GM21737 (cell line): ENCODE results near the gene THAP7.
"Not testable (repeated sequence)": the region's sequence is repeated elsewhere in the genome, so short reads cannot be mapped to it uniquely, and the experiment has no call there.

ENCODE experiments used
- ATAC-seq: cut with Tn5 transposase; IDR thresholded peaks from one replicate; pipeline ENCODE4 v1.9.1; 2021; ENCODE audit warnings: mild to moderate bottlenecking, moderate library complexity; ENCODE audit not compliant: unreplicated experiment

Gene THAP7

DNA sequence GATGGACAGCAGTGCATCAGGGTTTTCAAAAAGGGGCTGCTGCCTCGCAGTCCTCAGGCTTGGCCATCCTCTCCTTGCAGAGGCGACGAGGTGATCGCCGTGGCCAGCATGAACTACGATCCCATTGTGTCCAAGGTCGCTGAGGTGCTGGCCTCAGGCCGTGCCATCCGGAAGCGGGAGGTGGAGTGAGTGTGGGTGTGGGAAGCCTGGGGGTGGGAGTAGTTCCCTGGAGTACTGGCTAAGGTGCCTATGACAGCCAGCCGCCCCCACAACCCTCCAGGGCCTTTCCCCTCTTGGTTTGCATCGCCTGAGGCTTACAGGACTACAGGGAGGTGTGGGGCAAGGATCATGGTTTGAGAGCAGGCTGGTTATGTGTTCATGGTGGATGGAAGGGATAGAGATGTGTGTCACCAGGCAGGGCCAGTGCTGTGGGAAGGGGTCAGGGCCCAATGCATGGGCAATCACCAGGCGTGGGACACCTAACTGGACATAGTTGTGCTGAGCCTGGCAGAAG lies 21.9 kb downstream of the THAP7 start:
- ATAC-seq = no peak

DNA sequence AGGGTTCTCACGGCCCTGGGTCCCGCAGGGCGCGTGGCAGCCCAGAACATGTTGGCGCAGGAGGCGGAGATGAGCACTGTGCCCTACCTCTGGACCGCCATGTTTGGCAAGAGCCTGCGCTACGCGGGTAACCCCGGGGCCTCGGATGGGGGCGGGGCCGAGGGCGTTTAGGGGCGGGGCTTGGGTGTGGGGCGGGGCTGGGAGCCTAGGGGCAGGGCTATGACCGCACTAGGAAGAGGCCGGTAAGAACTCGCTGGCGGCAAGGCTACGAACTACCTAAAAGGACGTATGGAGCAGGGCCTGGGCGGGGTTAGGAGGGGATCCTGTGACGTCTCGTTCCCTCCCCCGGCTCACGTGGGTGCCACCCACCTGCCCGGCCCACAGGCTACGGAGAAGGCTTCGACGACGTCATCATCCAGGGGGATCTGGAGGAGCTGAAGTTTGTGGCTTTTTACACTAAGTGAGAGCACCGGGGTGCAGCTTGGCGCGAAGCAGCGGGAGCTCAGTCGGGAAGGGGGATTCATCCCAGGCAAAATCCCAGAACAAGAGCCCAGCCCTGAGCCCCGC lies 22.6 kb downstream of the THAP7 start:
- ATAC-seq = no peak

DNA sequence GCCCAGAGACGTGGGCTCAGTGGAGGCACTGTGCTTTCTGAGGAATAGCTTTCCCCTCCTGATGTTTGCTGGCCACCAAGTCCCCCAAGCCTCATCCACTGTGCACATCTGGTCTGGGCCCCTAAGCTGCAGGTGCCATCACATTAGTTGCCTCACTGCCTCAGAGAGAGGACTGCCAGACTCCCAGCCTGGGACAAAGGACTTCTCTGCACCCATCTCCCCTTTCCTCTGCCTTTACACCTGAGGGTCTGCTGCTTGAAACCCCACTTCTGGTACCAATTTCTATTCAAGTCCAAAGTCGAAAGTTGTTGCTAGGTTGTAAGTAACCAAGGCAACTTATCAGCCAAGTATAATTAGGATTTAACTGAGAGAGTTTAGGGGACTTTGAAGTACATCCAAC lies 23.5 kb downstream of the THAP7 start:
- no peak for ATAC-seq

DNA sequence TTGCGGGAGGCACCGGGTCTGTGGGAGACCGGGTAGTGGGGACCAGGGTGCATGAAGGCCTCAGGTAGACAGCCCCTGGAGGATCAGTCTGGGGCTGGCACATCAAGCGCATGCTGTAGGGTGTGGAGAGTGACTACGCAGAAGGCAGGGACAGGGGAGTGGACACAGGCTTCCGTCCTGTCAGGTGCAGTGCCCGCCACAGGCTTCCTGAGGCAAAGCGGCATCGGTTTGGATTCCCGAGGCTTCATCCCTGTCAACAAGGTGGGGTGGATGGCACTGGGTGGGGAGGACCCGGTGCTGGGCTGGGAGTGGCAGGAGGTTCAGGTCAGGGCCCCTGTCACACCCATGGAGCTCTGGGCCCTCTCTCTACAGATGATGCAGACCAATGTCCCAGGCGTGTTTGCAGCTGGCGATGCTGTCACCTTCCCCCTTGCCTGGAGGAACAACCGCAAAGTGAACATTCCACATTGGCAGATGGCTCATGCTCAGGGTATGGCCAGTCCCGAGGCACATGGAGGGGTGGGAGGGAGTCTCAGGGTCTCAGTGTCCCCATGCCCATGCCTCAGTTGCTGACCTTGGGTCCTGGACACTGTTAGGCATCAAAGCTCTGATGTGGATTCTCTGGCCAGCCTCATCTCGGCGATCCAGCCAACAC lies 24.3 kb downstream of the THAP7 start:
- ATAC-seq = no peak

DNA sequence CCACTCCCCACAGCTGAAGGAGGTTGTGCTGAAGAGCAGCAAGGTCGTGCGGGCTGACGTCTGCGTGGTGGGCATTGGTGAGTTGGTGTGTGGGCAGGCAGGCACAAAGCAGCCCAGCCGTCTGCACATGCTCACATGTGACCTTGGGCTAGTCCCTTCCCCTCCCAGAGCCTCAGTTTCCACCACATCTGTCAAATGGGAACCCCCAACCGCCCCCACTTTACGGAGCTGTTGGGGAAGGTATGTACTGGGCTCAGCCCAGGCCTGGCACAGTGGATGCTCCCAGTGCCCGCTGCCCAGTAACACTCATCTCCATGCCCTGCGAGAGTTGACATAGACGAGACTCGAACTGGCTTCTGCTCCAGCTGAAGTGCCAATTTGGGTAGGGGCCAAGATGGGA lies 24.9 kb downstream of the THAP7 start:
- no peak for ATAC-seq

DNA sequence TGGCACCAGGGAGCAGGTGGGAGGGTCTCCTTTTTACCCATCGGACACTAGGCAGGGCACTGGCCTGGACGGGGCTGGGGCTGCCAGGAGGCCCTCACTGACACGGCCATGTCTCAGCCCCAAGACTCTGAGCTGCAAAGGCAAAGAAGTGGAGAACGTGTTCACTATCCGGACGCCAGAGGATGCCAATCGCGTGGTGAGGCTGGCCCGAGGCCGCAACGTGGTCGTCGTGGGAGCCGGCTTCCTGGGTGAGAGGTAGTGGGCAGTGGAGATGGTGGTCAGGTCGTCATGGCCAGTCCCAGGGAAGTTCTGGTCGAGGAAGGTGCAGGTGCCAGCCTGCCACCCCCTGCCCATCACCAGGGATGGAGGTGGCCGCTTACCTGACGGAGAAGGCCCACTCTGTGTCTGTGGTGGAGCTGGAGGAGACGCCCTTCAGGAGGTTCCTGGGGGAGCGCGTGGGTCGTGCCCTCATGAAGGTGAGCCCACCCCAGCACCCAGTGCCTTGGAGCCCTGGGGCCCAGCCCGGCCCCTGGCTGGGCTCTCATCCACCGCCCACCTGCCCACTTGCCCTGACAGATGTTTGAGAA lies 25.5 kb downstream of the THAP7 start:
- no peak for ATAC-seq

DNA sequence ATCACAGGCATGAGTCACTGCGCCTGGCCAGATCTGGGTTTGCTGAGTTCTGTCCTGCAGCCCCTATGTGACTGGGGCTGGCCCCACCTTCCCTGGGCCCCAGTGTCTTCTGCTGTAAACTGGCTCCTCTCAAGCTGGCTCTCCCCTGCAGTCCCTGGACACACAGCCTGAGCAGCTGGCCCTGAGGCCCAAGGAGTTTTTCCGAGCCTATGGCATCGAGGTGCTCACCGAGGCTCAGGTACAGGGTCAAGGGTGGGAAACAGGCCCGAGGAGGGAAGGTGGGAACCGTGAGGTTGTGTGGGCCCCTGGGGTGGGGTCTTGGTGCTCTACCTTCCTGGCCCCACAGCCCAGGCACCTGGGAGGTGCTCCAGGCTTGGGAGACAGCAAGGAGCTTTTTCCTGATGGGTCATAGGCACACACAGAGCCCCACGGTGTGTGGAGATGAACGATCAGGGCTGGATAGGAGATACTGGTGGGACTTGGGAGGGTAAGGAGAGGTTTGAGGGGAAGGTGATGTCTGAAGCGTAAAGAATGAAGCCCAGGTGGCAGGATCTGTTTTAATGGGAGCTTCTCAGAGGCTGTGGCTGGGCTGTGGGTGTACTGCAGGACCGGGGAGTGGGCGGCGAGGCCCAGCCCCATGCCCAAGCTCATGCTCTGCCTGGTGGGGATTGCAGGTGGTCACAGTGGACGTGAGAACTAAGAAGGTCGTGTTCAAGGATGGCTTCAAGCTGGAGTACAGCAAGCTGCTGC lies 26.2 kb downstream of the THAP7 start:
- ATAC-seq = no peak

DNA sequence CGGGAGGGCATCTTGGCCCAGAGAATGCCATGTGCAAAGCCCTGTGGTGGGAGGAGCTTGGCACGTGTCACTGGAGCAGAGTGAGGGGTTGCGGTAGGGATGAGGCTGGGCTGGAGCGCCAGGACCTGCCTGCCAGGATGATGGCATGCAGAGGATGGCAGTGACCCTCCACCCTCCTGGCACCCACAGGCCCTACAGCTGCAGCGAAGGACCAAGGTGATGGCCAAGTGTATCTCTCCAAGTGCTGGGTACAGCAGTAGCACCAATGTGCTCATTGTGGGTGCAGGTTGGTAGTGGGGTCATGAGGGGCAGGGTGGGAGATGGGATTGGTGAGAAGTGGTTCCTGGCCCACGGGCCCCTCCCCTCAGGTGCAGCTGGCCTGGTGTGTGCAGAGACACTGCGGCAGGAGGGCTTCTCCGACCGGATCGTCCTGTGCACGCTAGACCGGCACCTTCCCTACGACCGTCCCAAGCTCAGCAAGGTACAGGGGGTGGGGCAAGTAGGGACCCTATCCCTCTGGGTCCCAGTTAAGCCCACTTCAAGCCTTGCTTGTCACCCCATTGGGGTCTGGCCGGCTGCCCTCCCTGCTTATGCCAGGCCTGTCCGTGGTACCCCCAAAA lies 27.5 kb downstream of the THAP7 start:
- no peak for ATAC-seq

DNA sequence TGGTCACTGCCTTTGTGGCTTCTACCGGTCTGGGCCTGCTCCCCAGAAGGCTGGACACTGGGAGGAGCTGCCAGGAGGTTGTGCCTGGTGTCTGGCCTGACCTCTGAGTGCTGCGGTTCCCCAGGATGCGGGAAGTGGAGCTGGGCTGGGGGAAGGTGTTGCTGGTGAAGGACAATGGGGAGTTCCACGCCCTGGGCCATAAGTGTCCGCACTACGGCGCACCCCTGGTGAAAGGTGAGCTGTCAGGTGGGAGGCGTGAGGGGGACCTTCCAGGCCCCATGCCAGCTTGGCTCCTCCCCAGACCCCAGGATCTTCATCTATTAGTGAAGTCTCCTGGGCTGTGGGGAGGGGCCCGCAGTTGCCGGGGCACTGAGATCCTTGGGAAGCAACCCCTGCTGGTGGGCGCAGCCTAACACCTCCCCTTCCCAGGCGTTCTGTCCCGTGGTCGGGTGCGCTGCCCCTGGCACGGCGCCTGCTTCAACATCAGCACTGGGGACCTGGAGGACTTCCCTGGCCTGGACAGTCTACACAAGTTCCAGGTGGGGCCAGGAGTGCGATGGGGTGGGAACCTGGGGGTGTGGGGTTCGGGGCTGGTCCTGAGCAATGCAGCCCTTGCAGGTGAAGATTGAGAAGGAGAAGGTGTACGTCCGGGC lies 28.2 kb downstream of the THAP7 start:
- ATAC-seq = no peak

DNA sequence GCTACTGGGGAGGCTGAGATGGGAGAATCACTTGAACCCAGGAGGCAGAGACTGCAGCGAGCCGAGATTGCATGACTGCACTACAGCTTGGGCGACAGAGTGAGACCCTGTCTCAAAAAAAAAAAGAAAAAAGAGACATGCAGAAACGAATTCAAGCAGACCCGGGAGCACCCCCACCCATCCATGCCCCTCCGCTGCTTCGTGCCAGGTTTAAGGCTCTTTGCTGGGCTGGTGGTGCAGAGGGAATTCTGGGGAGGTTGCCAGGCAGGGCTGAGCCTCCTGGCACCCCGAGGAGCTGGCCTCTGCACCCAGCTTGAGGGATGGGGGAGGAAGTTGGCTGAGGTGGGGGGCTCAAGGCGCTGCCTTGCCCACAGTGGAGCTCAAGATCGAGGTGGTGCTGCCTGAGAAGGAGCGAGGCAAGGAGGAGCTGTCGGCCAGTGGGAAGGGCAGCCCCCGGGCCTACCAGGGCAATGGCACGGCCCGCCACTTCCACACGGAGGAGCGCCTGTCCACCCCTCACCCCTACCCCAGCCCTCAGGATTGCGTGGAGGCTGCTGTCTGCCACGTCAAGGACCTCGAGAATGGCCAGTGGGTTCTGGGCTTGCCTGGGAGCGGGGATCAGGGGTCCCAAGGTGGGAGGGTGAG lies 28.9 kb downstream of the THAP7 start:
- no peak for ATAC-seq

DNA sequence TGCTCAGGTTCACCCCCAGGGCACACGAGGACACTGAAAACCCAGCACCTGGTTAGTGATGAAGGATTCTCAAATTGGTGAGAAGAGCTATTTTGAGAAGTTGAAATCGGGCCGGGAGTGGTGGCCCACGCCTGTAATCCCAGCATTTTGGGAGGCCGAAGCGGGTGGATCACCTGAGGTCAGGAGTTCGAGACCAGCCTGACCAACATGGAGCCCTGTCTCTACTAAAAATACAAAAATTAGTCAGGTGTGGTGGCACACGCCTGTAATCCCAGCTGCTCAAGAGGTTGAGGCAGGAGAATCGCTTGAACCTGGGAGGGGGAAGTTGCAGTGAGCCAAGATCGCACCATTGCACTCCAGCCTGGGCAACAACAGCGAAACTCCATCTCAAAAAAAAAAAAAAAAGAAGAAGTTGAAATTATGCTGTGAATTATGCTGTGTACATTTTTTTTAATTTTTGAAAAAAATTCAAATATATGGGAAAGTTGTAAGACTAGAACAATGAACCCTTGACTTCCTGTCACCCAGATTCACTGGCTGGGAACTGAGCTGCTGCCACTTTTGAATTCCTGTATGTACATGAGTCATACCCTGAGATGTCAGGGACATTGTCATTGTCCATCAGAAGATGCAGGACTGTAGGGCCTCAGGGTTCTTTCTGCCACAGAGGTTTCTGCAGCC lies 29.8 kb downstream of the THAP7 start:
- ATAC-seq = not testable (repeated sequence)

DNA sequence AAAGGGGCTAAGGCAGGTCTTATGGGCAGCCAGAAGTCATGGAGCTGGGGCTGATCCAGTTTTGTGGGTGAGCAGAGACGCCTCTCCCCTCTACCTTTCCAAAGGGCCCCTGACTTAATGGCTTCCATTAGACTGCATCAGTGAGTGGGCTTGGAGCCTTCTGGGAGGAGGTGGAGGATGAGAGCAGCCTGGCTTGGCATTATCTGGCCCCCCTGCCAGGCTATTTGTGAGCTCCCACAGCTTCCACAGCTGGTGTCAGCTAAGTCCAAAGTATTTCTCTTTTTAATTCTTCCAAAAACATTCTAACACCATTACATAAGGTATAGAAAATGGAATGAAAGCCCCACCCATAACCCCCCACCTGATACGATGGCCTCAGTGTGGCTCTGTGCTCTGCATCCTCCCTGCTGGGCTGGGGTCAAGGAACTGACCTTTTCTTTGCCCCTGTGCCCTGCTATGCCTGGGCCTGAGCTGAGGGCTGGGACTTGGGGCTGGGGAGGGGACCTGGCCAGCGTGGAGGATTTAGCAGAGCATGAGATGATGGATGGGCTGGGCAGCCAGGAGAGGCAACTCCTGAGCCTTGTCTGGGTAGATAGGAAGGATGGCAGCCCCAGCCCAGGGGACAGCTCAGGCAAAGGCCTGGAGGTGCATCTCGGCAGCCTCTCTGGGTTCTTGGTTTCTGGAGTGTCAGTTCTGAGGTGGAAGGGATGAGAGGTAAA lies 30.8 kb downstream of the THAP7 start:
- ATAC-seq = no peak

DNA sequence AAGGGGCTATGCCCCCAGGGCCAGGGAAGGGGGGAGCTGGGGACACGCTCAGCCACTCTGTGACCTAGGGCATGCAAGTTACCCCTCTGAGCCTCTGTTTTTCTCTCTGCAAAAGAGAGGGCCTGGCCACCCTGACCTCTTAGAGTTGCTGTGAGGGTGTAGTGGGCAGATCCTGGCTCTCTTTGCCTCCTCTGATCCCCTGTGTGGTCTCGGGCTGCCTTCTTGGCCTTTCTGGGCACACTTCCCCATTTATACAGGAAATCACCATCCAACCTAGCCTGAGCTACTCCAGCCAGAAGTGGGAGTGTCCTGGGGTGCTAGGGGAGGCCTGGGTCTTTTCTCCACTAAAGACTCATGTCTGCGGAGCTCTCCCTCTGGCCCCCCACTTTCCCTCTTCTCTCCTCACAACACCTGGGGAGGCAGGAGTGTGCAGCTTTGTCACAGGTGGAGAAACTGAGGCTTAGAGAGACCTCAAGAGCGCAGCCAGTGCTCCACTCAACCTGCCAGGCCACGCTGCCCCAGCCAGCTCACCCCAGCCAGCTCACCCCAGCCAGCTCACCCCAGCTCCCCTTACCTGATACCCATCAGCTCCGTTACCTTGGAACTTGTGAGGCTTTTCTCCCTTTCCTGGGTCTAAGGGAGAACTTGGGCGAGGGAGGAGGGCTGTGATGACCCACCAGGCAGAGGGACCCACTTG lies 33.5 kb downstream of the THAP7 start:
- no peak for ATAC-seq

DNA sequence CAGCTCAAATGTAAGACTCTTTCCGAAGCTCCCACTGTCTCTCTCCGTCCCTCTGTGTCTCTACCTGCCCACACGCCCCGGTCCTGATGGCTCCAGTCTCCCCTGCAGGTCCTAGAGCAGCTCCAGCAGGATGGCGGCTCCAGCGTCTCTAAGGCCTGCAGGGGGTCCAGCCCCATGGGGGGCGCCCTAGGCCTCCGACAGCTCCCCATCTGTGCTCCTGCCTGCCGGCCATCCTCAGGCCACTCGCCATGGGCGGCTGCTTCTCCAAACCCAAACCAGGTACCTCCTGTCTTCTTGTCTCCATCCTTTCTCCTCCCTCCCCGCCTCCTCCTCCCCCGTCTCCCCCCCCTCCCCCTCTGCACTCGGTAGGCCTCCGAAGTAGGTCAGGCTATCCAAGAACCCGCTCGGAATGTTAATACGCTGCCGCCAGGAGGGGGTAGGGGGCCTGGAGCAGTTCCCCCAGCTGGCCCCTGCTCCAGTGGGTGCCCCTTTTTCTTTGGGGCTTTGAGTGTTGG lies 34.2 kb downstream of the THAP7 start:
- no peak for ATAC-seq

DNA sequence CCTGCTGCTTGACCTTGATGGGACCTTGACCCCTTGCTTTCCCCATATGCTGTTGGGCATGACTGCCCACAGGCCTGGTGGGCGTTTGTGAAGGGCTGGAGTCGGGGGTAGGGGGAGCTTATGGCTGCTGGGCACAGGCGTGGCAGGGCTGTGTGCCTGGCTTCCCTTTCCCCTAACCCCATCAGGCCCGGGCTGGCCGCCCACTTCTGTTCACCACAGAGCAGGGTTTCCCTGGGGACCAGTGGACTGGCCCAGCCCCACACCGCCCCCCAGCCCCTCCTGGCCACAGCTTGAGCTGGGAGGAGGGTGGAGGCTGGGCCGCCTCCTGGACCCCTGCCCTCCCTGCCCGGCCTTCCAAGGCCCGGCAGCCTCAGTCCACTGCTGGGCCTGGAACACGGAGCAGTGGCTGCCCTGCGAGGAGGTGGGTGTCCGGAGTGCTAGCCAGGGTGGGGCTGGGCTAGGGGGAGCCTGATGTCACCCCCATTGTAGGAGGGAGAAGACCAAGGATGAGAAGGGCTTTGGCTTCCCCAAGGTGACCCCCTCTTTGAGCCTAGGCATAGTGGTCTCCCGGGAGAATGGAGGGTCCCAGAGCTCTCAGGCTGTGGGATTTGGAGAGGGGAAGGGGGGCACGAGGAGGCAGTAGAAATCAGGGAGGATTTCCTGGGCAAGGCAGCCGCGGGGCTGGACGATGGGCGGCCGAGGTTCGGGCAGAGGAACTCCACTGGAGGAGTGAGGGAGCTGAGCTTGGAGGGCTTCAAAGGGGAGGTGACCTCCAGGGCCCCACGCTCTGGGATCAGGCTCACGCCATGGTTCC lies 34.8 kb downstream of the THAP7 start, which contains the start of gene AIFM3:
Gene AIFM3, plus strand, starts transcription at position 373 of the 814 bp plus-strand sequence. CDS start 690 bp downstream, outside the sequence.
- ATAC-seq = no peak

DNA sequence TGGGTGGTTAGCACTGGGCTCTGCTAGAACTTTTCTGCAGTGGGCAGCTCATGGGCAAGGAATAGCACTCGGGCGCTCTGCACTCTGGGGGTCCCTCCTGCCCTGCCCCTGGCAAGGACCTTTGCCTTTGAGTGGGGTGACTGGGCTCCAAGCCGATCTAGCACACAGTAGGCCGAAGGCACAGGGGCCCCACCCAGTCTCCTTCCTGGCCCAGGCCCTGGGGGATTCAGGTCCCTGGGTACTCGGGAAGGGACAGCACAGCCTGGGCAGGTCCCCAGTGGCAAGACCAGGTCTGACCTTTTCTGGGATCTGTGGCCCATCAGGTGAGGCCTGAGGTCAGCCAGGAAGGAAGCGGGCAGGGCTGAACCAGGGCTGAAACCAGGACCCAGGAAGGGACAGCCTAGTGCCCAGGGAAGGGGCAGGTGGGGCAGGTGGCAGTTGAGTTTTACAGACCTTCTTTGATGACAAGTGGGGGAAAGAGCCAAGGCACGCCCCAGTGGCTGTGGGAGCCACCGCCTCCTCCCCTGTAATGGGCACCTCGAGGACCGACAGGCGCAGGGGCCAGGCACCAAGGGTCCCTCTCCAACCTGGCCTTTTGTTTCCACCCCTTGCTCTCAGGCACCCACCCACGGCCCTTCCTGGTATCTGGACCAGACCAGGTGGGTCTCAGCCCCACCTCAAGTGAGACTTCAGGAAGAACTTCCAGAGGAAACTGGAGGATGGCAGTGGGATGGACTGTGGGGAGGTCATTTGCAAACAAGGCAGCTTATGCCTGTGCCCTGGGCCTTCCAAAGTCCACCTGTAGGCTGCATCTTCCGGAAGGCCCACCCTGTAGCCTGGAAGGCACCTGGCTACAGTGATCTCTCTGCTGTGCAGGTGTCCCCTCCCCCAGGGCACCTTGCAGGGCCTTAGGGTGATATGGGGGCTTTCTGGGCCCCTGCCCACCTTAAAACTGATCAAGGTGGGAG lies 35.7 kb downstream of the THAP7 start:
- no peak for ATAC-seq
